NCI-H524 treated with DMSO at 0.1 percent for 48 hours (cell line): ENCODE measurements around the gene GPS2.

Experiments used
- DNase-seq: peaks from one replicate; lab custom pipeline; 2025; lab: John Stamatoyannopoulos, UW

Gene GPS2

GRCh38 chr17:7293159-7293558, 22.0 kb downstream of the GPS2 start:
- DNase-seq, result no peak

GRCh38 chr17:7292729-7293128, 22.4 kb downstream of the GPS2 start:
- no peak for DNase-seq

- DNase-seq, result no peak
Measured at GRCh38 chr17:7292194-7292593, 23.0 kb downstream of the GPS2 start.

- no peak for DNase-seq
Measured at GRCh38 chr17:7290685-7291084, 24.5 kb downstream of the GPS2 start.

GRCh38 chr17:7290166-7290565, 25.0 kb downstream of the GPS2 start:
- DNase-seq, result no peak

- DNase-seq, result no peak
Measured at GRCh38 chr17:7289256-7290032, 25.7 kb downstream of the GPS2 start.

GRCh38 chr17:7285679-7286078, 29.5 kb downstream of the GPS2 start:
- DNase-seq, result no peak

GRCh38 chr17:7284911-7285310, 30.2 kb downstream of the GPS2 start:
- no peak for DNase-seq

- no peak for DNase-seq
Measured at GRCh38 chr17:7283471-7284216, 31.5 kb downstream of the GPS2 start.

GRCh38 chr17:7282752-7283321, 32.3 kb downstream of the GPS2 start:
- DNase-seq, result no peak

GRCh38 chr17:7281953-7282751, 33.0 kb downstream of the GPS2 start:
- DNase-seq, result no peak

GRCh38 chr17:7281074-7281952, 33.8 kb downstream of the GPS2 start, which contains the start of gene SLC2A4:
Gene SLC2A4, plus strand, starts transcription at chr17:7281718. Its CDS starts 217 bp downstream, at chr17:7281935.
- no peak for DNase-seq

GRCh38 chr17:7280519-7281073, 34.6 kb downstream of the GPS2 start:
- no peak for DNase-seq

GRCh38 chr17:7279448-7279847, 35.7 kb downstream of the GPS2 start:
- DNase-seq, result no peak

GRCh38 chr17:7266784-7267183, 48.4 kb downstream of the GPS2 start:
- no peak for DNase-seq

- no peak for DNase-seq
Measured at GRCh38 chr17:7263801-7264078, 51.4 kb downstream of the GPS2 start.

- DNase-seq, result no peak
Measured at GRCh38 chr17:7262935-7263800, 52.0 kb downstream of the GPS2 start.
